Loucy (cell line): ENCODE data around the gene ADIPOR2.

ENCODE experiments used
- CTCF ChIP-seq: fragments of 200-600 bp; sonication (generic); conservative IDR thresholded peaks from 2 replicates; pipeline ENCODE4 v1.5.1; 2014; ENCODE audit warnings: mild to moderate bottlenecking, antibody characterized with exemption, low read length
- EZH2phosphoT487 ChIP-seq: fragments of 200-600 bp; IDR thresholded peaks from 2 replicates; pipeline ENCODE4 v1.6.1; 2018; ENCODE audit warnings: antibody characterized with exemption, mild to moderate bottlenecking, moderate library complexity, borderline replicate concordance

GRCh38 chr12:1707051-1707450, 16.2 kb downstream of the ADIPOR2 start:
- TF ChIP-seq CTCF = no peak
- TF ChIP-seq EZH2phosphoT487 = no peak
